GM21737 (cell line): ENCODE data around the gene PGRMC1.
"Not testable (repeated sequence)": the region's sequence is repeated elsewhere in the genome, so short reads cannot be mapped to it uniquely, and the experiment has no call there.

ENCODE experiments used
- ATAC-seq: cut with Tn5 transposase; IDR thresholded peaks from one replicate; pipeline ENCODE4 v1.9.1; 2021; ENCODE audit warnings: mild to moderate bottlenecking, moderate library complexity; ENCODE audit not compliant: unreplicated experiment

The PGRMC1 gene

DNA sequence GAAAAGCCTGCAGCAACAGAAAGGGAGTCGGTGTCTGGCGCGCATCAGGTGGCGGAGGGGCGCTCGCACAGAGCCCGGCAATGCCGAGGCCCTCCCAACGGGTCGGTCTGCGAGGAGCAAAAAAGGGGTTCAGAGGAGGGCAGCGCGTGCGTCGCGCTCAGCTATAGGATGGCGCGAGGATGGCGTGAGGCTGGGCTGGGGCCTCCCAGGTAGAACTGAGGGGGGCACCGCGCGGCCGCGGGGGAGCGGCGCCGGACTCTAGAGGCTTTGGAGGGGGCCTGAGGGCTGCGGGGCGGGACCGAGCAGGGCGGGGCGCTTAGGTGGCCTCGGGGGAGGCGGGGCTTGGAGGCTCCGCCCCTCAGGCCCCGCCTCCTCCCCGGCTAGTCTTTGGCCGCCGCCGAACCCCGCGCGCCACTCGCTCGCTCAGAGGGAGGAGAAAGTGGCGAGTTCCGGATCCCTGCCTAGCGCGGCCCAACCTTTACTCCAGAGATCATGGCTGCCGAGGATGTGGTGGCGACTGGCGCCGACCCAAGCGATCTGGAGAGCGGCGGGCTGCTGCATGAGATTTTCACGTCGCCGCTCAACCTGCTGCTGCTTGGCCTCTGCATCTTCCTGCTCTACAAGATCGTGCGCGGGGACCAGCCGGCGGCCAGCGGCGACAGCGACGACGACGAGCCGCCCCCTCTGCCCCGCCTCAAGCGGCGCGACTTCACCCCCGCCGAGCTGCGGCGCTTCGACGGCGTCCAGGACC, at the start of gene PGRMC1:
Gene PGRMC1 (plus strand): TSS at position 414 of the 751 bp plus-strand sequence. CDS start 79 bp downstream, at position 493.
- ATAC-seq = peak; percentile 92

DNA sequence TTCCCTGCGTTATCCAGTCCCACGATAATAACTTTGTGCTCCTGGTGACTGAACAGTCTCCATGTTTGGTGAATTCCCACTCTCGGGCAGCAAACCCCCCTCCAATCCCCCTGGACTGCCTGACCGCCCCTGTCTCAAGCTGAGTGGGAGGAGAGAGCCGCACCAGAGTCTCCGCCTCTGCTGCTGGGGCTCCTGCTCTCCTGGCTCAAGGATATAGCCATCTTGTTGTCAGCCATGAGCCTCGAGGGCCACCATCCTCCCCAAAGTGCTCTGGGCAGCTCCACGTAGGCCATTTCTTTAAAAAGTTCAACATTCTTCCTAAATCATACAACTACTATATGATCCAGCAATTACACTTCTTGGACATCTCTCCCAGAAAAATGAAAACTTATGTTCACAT, 49.3 kb upstream of the PGRMC1 start:
- ATAC-seq = no peak

DNA sequence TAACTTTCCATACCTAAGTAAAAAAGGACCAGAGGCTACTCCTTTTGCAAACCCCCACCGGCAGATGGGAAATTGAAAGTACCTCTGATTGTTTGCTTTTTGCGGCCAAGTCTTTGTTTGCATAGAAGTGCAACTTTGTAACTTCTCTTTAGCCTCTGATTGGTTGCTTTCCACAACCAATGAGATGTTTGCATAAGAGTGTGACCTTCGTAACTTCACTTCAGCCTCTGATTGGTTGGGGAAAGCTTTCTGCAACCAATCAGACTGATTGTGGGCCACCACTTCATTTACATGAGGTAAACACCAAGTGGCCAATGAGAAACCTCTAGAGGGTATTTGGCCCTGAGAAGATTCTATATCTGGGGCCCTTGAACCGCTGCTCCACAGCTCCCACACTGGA, 48.8 kb upstream of the PGRMC1 start:
- no peak for ATAC-seq

DNA sequence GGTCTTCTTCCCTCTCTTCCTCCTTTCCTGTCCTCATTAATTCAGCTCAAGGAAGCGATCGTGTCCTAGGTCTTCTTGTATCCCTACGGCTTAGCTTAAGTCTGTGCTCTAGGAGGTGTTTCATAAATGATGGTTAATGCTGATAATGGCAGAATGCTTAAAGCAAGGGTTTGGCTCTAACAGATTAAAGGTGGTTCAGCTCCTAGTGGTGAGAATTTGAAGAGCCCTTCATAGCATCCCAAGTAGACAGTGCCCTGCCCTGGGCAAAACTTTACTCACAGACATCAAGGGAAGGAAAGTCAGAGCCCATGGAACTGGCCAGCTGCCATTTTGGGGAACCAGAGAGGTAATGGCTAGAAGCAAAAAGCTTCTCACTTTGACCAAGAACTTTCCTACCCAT, 47.0 kb upstream of the PGRMC1 start:
- no peak for ATAC-seq

DNA sequence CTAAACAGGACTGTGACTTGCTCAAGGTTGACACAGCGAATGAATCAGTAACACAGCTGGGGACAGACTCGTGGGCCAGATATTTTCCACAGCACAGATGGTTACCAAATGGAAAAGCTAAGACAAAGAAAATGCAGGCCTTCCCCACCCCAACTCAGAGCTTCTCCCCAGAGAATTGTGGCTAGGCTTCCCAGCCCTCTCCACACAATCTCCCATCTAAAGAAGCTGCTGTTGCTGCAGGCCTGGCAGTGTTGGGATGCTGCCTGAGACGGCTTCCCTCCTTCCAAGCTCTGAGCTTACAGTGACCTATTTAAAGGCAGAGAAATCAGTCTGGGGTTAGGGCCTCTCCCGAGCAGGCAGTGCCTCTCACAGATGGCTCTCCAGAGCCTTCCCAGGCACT, 46.5 kb upstream of the PGRMC1 start:
- no peak for ATAC-seq

DNA sequence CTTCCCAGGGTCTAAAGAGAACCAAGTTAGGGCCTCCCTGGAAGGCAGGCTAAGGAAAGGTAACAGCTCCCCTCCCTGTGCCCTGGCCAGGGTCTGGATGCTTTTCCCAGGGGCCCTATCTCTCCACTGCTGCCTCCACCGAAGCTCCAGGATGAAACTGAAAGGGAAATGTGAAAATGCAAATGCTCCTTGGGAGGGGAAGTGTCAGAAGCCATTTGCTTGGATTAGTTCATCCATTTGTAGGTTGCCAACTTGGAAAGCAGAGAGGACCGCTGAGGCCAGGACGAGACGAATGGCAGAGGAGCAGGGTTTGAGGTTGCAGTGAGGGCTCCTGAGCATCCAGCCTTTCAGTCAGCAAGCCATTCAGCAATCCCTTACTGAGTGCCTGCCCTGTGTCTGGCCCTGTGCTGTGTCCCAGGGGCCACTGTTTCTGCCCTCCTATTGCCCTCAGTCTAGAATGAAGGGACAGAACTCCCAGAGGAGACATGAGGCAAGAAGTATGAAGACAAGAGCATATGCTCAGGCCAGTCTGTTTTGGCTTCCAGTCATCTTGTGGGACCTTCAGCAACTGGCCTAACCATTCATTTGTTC, 45.9 kb upstream of the PGRMC1 start:
- ATAC-seq = no peak

DNA sequence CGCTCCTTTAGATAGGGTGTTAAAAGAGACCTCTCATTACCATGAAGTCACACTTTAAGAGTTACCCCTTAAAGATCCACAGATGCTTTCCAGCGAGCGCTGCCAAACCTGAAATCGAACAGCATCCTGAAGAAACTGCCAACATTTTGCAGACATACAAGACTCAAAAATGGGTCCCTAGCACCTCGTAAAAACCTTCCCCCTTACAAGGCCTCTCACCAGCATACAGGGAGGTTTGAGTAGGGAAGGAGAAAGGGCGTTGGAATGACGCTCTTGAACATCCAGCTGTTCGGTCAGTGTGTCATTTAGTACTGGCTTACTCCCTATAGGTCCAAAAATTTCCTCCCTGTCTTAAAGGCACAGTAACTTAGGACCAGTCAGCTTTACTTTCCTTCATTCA, 45.3 kb upstream of the PGRMC1 start:
- no peak for ATAC-seq

DNA sequence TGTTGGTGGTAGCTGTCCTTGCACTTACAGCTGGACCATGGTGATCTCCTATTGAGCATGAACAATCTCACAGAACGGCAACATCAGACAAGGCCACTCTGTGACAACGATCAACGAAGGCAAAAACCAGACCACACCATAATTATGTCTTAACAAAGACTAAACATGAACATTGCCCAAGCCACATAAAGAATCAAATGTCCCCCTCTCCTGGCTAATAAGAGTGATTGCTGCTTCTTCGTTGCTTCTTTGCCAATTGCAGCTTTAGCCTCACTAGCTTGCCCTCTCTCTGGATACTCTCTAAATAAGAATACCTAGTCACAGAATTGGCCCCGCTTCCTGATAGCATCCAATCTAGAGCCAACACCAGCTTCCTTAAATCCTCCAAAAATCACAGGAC, 41.5 kb upstream of the PGRMC1 start:
- no peak for ATAC-seq

DNA sequence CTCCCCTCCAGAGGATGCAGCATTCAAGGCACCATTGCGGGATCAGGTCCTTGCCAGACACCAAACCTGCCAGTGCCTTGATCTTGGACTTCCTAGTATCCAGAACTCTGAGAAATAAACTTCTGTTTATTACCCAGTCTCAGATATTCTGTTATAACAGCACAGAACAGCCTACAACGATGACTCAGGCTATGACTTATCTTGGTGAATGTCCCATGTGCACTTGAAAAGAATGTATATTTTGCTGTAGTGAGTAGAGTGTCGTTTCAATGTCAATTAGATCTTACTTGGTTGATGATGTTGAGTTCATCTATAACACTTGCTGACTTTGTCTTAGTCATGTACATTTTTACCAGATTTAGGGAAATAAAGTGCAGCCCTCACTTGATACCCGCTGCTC, 34.5 kb upstream of the PGRMC1 start:
- no peak for ATAC-seq

DNA sequence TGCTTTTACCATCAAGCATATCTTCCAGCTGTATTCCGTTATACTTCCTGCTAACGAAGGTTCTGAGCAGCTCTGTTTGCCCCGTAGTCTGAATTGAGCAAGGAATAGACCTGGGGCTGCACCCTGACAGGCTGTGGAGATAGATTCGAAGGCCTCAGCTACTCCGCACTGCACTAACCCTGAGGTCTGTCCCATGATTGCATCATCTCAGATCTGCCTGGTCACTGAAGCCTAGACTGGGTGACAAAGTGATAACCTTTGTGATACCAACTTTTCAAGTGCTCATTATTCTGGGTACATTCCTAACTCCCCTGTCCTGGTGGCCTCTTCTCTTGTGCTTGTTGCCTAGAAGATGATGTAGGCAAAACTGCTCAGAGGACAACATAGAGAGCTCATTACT, 29.9 kb upstream of the PGRMC1 start:
- no peak for ATAC-seq

DNA sequence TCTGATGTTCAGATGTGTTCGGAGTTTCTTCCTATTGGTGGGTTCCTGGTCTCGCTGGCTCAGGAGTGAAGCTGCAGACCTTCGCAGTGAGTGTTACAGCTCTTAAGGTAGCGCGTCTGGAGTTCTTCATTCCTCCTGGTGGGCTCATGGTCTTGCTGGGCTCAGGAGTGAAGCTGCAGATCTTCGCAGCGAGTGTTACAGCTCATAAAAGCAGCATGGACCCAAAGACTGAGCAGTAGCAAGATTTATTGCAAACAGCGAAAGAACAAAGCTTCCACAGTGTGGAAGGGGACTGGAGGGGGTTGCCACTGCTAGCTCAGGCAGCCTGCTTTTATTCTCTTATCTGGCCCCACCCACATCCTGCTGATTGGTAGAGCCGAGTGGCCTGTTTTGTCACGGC, 28.6 kb upstream of the PGRMC1 start:
- ATAC-seq = not testable (repeated sequence)

DNA sequence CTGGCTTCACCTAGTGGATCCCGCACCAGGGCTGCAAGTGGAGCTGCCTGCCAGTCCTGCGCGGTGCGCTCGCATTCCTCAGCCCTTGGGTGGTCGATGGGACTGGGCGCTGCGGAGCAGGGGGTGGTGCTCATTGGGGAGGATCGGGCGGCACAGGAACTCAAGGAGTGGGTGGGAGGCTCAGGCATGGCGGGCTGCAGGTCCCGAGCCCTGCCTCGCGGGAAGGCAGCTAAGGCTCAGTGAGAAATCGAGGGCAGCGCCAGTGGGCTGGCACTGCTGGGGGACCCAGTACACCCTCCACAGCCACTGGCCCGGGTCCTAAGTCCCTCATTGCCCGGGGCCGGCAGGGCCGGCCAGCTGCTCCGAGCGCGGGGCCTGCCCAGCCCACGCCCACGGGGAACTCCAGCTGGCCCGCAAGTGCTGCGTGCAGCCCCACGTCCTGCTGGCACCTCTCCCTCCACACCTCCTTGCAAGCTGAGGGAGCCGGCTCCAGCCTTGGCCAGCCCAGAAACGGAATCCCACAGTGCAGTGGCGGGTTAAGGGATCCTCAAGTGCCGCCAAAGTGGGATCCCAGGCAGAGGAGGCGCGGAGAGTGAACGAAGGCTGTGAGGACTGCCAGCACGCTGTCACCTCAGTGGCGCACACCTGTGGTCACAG, 27.6 kb upstream of the PGRMC1 start:
- no peak for ATAC-seq

DNA sequence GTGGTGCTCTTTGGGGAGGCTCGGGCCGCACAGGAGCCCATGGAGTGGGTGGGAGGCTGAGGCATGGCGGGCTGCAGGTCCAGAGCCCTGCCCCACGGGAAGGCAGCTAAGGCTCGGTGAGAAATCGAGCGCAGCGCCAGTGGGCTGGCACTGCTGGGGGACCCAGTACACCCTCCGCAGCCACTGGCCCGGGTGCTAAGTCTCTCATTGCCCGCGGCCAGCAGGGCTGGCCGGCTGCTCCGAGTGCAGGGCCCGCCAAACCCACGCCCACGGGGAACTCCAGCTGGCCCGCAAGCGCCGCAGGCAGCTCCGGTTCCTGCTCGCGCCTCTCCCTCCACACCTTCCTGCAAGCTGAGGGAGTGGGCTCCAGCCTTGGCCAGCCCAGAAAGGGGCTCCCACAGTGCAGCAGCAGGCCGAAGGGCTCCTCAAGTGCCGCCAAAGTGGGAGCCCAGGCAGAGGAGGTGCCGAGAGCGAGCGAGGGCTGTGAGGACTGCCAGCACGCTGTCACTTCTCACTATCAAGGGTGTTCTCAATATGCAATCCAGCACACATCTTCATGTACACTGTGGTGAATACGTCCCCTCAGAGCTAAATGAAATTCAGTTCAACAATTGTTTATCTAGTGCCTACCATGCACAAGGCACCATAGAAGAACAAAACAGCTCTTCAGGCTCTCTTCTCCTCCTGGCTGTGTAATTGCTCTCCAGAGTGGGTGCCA, 25.0 kb upstream of the PGRMC1 start:
- ATAC-seq = not testable (repeated sequence)

DNA sequence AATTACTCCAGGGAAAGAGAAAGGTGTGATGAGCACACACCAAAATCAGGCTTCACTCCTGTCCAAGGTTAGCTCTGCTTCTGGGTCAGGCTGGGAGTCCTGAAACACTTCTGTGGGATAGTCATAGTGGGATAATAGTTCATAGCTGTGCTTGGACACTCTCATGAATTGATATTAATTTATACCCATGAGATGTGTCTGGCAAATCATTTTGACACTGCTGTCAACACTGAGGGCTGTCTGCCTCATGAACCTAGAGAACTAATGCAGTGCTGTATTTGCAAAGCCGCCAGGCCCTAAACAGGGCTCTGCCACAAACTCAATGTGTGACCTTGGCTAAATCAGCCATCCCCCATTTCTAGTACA, 24.5 kb upstream of the PGRMC1 start:
- ATAC-seq = no peak

DNA sequence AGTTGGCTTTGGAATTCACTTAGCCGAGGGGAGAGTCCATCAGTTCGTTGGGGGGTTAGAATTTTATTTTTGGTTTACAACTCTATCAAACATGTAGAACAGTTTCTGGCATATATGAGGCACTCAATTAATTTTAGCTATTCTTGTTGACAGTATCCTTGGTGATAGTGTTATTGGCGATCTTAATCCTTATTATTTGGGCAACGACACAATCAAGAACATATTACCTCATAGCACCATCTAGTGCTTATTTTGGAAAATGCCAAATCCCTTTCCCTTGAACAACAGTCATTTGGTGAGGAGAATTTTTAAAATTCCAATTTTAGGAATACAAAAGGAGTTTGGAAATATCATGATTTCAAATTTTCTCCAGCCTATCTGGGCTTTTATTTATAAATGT, 17.9 kb upstream of the PGRMC1 start:
- no peak for ATAC-seq

DNA sequence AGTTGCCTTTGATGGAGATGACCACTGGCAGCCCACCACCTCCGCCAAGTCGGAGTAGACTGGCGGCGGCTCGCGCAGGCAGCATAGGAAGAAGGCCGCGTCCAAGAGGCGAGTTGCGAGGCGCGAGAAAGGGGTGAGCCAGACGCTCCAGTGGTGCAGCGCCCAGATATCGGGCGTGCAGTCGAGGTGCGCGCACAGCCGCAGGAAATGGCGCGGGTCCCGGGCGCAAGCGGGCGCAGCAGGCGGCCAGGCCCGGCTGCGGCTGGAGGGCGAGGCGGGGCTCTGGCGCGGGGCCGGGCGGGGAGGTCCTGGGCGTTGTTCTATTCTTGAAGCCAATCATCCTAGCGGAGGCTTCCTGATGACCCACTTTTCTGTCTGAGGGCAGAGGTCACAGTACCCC, 13.2 kb upstream of the PGRMC1 start:
- no peak for ATAC-seq

DNA sequence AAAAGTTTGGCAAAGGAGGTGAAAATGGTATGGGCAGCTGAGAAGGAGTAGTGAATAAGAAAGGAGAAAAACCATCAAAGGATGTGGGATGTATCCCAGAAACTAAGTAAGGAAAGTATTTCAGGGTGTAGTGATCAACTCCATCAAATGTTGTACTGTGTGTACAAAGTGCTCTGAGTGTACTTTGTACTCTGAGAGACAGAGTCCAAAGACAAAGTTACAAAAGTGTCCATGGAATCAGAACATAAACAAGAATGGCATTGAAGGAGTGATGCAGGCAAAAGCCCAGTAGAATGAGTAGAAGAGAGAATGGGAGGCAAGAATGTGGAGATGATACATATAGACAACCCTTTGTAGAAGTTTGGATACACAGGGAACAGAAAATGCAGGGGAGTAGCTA, 12.3 kb upstream of the PGRMC1 start:
- no peak for ATAC-seq

DNA sequence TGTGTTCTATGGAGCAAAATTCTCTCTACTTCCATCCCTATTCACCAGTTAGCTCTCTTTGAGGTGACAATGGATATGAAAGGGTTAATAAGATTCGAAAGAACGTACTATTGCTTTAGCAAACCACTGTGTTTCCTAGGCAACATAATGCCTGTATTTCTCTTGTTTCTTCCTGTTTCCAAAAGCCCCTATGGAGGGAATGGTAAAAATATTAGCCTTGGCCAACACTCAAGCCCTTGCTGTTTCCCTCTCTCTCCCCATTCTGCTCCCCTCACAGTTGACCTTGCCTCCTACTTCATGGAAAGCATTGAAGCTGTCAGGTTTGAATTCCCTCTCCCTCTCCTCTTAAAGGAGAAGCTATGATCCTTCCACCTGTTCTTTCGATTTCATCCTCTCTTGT, 9.6 kb upstream of the PGRMC1 start:
- no peak for ATAC-seq

DNA sequence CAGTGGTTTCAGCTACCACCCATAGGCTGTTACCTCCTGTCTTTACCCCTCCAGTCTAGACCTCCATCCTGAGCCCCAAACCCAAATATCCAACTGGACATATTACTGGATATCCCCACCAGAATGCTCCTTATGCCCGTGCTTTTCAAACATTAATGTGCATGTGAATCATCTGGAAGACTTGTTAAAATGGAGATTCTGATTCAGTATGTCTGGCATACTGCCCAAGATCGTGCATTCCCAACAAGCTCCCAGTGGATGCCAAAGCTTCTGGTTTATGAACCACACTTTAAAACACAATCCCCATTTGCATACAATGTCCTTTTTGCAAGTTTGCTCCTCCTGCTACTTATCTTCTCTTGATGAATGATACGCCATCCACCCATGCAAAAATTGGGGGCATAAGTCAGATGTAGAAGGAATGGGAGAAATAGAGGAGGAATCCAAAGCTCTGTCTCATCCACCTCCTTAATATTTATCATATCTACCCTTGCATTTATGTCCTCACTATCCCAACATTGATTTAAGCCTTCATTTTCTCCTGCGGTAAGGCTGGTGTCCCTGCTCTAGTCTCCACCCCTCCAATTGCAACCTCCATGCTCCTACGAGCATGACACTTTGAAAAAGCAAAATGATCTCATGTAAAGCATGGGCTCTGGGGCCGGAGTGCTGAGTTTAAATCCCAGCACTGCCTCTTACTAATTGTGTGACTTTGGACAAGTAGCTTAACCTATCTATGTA, 7.4 kb upstream of the PGRMC1 start:
- no peak for ATAC-seq

DNA sequence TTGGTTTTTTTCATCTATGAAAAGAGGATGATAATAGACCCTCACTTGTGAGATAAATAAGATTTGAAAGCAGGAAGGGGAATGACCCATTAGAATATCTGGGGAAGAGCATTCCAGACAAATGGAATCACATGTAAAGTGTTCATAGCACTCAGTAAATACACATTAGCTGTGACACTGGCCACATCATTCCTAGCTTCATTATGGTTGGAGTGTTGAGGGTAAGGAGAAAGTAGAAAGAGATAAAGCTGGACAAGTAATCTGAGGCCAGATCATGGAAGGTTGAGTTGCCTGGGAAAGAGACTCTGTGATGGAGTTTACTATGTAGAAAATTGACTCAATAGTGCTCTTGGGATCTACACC, 6.9 kb upstream of the PGRMC1 start:
- no peak for ATAC-seq

DNA sequence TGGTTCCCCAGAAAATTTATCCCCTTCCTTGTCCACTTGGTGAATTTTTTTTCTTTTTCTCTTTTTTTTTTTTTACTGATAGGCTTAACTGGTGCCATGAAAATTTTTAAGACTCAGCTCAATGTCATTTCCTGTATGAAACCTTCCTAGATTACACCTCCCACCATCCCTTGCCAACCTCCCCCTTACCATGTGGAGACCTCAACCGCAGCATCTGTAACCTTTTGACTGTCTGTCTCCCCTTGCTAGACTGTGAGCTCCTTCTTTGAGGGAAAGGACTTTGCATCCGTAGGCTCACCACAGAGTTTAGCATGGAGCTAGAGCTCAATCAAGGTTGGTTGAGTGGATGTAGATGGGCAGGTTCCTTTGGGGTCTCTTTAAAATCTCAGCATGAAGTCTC, 5.2 kb upstream of the PGRMC1 start:
- ATAC-seq = no peak
